ENCODE data around the gene FSD1. TPM values are rescaled to one million over a fixed set of nuclear protein-coding genes. Genes with fewer than 3 reads are reported as not detected.

The FSD1 gene
- polyA plus RNA-seq, 1 donor from 2014 or later, result 114 TPM

DNA sequence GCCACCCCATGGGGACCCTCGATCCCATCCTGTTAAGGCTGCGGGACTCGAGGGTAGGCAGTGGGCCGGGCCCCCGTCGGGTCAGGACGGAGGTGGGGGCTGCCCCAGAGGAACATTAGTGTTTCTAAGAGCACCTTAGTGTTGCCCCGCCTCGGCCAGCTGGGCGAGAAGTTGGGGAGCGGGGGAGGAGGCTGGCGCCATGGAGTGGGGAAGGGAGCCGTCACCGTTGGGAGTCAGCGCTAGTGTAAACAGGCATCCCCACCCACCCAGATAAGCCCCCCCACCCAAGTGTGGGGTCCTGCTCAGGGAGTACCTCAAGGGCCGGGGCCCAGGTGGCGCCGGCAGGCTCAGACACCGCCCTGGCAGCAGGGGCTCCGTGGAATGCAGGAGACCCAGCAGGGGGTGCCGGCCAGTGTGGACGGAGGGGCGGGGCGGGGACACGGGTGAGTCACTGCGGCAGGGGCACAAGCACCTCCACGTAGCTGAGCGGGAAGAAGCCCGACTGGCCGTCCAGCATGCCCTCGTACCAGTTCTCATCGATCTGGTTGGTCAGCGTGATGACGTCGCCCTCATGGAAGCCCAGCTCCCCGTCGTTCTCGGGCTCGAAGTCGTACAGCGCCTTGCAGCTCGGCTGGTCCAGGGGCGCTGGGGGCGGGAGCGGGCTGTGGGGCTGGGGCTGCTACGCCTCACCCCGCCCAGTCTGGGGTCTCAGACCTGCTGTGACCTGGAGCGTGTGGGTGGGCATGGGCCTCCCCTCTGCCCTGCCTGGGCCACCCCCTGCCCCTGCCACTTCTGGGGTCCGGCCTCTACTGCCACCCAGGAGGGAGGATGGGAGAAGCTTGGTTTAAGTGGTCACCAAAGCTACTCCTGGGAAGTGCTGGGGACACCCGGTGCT is 57.0 kb downstream of the FSD1 start:
- peak; percentile 24 for TF ChIP-seq POLR2AphosphoS5 (IDR thresholded peaks at IDR 0.05)
- TF ChIP-seq TAF1 (IDR thresholded peaks at IDR 0.05; ENCODE audit: low read depth), result no peak
- Histone ChIP-seq H4K20me1 (ENCODE audit: insufficient read depth) (no peaks in the 10 kb centered on the region), H2AFZ (ENCODE audit: low read depth, low read length) (no peak overlapping the region), H3K9ac (ENCODE audit: low read length) (no peak overlapping the region), H3K4me2 (ENCODE audit: low read length) (no peak overlapping the region), H3K9me2 (ENCODE audit: insufficient read depth, low read length) (no peaks in the 10 kb centered on the region), H3K27me3 (ENCODE audit: insufficient read depth, low read depth, low read length) (no peaks in the 10 kb centered on the region), H3K27ac (ENCODE audit: low read length) (no peak overlapping the region), H3F3A (ENCODE audit: insufficient read depth, low read length, poor library complexity, severe bottlenecking) (no peaks in the 10 kb centered on the region), H3K79me2 (replicated peaks; ENCODE audit: insufficient read depth, low read length) (no peaks in the 10 kb centered on the region), H3K4me3 (ENCODE audit: low read length) (no peak overlapping the region), H3K36me3 (ENCODE audit: insufficient read depth, low read length) (no peaks in the 10 kb centered on the region), H3K9me3 (ENCODE audit: low read length) (no peaks in the 10 kb centered on the region)

- Histone ChIP-seq H3K4me3 (ENCODE audit: low read length) (no peak overlapping the region), H3F3A (ENCODE audit: insufficient read depth, low read length, poor library complexity, severe bottlenecking) (no peaks in the 10 kb centered on the region), H3K9me3 (ENCODE audit: low read length) (no peaks in the 10 kb centered on the region), H4K20me1 (ENCODE audit: insufficient read depth) (no peaks in the 10 kb centered on the region), H3K9ac (ENCODE audit: low read length) (no peak overlapping the region), H2AFZ (ENCODE audit: low read depth, low read length) (no peak overlapping the region), H3K27me3 (ENCODE audit: insufficient read depth, low read depth, low read length) (no peaks in the 10 kb centered on the region), H3K79me2 (replicated peaks; ENCODE audit: insufficient read depth, low read length) (no peaks in the 10 kb centered on the region), H3K4me2 (ENCODE audit: low read length) (no peak overlapping the region), H3K27ac (ENCODE audit: low read length) (no peak overlapping the region), H3K36me3 (ENCODE audit: insufficient read depth, low read length) (no peaks in the 10 kb centered on the region), H3K9me2 (ENCODE audit: insufficient read depth, low read length) (no peaks in the 10 kb centered on the region)
- TF ChIP-seq, protein P1, sequence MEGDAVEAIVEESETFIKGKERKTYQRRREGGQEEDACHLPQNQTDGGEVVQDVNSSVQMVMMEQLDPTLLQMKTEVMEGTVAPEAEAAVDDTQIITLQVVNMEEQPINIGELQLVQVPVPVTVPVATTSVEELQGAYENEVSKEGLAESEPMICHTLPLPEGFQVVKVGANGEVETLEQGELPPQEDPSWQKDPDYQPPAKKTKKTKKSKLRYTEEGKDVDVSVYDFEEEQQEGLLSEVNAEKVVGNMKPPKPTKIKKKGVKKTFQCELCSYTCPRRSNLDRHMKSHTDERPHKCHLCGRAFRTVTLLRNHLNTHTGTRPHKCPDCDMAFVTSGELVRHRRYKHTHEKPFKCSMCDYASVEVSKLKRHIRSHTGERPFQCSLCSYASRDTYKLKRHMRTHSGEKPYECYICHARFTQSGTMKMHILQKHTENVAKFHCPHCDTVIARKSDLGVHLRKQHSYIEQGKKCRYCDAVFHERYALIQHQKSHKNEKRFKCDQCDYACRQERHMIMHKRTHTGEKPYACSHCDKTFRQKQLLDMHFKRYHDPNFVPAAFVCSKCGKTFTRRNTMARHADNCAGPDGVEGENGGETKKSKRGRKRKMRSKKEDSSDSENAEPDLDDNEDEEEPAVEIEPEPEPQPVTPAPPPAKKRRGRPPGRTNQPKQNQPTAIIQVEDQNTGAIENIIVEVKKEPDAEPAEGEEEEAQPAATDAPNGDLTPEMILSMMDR (IDR thresholded peaks at IDR 0.05; ENCODE audit: poor library complexity, severe bottlenecking), result no peak
- peak; percentile 21 for TF ChIP-seq POLR2AphosphoS5 (IDR thresholded peaks at IDR 0.05)
Observed at GRCh38 chr19:4362101-4362828, 57.9 kb downstream of the FSD1 start.

- no peak overlapping the region for H3K4me2 ChIP-seq (ENCODE audit: low read length)
- peak; percentile 3 for TF ChIP-seq POLR2AphosphoS5 (IDR thresholded peaks at IDR 0.05)
- TF ChIP-seq, protein P1 (IDR thresholded peaks at IDR 0.05; ENCODE audit: poor library complexity, severe bottlenecking), result peak; percentile 41
- no peak for TF ChIP-seq MXI1 (conservative IDR thresholded peaks at IDR 0.05; ENCODE audit: poor library complexity, severe bottlenecking)
- peak; percentile 50 for TF ChIP-seq SMC3 (conservative IDR thresholded peaks at IDR 0.05; ENCODE audit: poor library complexity)
- H3K27me3 ChIP-seq (ENCODE audit: insufficient read depth, low read depth, low read length), result no peaks in the 10 kb centered on the region
- no peak overlapping the region for H3K27ac ChIP-seq (ENCODE audit: low read length)
- no peak overlapping the region for H2AFZ ChIP-seq (ENCODE audit: low read depth, low read length)
- H3K4me3 ChIP-seq (ENCODE audit: low read length), result no peak overlapping the region
- no peaks in the 10 kb centered on the region for H3K36me3 ChIP-seq (ENCODE audit: insufficient read depth, low read length)
- H3K9me3 ChIP-seq (ENCODE audit: low read length), result no peaks in the 10 kb centered on the region
- no peaks in the 10 kb centered on the region for H4K20me1 ChIP-seq (ENCODE audit: insufficient read depth)
- no peaks in the 10 kb centered on the region for H3K79me2 ChIP-seq (replicated peaks; ENCODE audit: insufficient read depth, low read length)
- H3F3A ChIP-seq (ENCODE audit: insufficient read depth, low read length, poor library complexity, severe bottlenecking), result no peaks in the 10 kb centered on the region
- H3K9ac ChIP-seq (ENCODE audit: low read length), result no peak overlapping the region
- H3K9me2 ChIP-seq (ENCODE audit: insufficient read depth, low read length), result no peaks in the 10 kb centered on the region
Observed at GRCh38 chr19:4362831-4363545, 58.6 kb downstream of the FSD1 start.
